HG03460 (cell line): ENCODE results near the gene IRX3.

Experiments
- ATAC-seq: cut with Tn5 transposase; IDR thresholded peaks from one replicate; pipeline ENCODE4 v1.9.1; 2021; ENCODE audit not compliant: unreplicated experiment

The IRX3 gene

GRCh38 chr16:54239456-54239855 lies 47.1 kb downstream of the IRX3 start:
- no peak for ATAC-seq

GRCh38 chr16:54236773-54237172 lies 49.8 kb downstream of the IRX3 start:
- no peak for ATAC-seq

- ATAC-seq, result no peak
These were observed 53.0 kb downstream of the IRX3 start for GRCh38 chr16:54233615-54234014.
